GM18867 (cell line): ENCODE data around the gene ARID3B.
"Not testable (repeated sequence)": the region's sequence is repeated elsewhere in the genome, so short reads cannot be mapped to it uniquely, and the experiment has no call there.

ENCODE experiments used
- ATAC-seq: cut with Tn5 transposase; IDR thresholded peaks from one replicate; pipeline ENCODE4 v1.9.1; 2021; ENCODE audit warnings: mild to moderate bottlenecking, moderate library complexity; ENCODE audit not compliant: unreplicated experiment

ARID3B gene

DNA sequence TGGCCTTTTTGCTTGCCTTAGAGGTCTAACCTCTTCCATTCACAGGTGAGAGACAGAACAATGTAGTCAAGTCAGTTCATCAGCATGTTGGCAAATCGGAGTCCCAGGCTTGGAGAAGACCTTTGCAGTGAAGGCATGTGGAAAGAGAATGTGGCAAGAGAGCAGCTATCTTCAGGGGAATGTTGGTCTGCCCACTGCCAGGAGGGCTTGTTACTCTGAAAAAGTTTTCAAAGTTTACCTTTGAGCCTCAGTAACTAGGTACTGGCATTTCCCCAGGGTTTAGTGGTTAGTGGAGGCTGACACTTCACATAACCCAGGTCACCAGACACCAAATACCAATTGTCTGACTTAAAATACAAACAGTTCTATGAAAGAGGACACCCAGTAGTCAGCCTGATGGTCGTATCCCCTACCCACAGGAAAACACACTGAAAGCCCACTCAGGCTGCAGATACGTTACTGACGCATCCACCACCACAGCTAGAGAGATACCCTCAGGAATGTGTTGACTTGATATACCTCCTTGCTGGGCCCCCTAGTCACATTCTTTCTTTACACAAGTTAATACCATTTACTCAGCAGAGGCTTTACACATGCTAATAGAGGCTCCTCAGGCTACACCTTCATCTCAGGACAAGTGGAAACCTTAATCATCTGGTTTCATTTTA lies 9.7 kb upstream of the ARID3B start:
- ATAC-seq: no peak

DNA sequence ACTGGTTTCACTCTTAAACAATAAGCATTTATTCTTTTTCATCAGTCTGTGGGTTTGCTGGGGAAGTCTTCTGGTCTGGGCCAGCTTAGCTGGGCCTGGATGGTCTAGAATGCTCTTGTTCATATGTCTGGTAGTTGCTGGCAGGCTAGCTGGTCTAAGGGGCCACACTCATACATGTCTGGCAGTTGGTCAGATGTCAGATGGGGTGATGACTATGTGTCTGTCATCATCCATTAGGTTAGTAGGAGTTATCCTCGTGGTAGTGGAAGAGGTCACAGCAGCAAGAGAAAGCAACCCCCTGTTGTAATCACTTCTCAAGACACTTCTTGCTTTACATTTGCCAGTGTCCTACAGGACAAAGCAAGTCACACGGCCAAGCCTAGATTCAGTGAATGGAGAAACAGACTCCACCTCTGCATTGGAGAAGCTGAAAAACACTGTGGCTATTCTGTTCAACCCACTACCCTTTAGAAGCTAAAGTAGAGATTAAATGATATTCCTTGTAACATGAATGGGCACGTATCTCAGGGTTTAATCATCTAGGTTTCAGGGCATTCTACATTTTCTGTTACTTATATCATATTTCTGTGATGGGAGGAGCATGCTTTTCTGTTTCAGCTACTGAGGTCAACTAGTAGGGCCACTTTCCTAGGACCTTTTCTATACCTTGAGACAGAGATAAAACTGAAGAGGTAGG lies 5.5 kb upstream of the ARID3B start:
- ATAC-seq: no peak

DNA sequence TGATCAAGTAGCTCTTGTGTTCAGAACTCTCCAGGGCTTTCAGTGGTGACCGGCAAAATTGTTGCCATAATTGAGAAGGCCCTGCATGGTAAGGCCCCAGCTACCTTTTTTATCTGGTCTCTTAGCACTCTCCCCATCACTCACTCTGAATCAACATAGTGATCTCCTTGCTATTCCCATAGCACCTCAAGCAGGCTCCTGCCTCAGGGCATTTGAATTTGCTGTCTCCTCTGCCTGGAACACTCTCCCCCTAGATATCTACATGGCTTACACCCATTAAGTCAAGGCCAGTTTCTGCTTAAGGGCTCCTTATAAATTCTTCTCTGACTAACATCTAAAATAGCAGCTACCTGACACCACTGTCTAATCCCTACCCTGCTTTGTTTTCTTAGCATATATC lies 3.3 kb upstream of the ARID3B start:
- ATAC-seq: no peak

DNA sequence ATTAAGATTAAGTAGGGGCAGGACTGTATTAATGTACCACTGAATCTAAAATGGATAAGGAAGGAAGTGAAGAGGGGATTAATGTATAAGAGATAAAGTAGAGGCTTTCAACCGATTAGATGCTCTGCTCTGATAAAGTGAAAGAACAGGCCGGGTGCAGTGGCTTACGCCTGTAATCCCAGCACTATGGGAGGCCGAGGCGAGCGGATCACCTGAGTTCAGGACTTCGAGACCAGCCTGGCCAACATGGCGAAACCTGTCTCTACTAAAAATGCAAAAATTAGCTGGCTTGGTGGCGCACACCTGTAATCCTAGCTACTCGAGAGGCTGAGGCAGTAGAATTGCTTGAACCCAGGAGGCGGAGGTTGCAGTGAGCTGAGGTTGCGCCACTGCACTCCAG lies 1.5 kb upstream of the ARID3B start:
- ATAC-seq: not testable (repeated sequence)

DNA sequence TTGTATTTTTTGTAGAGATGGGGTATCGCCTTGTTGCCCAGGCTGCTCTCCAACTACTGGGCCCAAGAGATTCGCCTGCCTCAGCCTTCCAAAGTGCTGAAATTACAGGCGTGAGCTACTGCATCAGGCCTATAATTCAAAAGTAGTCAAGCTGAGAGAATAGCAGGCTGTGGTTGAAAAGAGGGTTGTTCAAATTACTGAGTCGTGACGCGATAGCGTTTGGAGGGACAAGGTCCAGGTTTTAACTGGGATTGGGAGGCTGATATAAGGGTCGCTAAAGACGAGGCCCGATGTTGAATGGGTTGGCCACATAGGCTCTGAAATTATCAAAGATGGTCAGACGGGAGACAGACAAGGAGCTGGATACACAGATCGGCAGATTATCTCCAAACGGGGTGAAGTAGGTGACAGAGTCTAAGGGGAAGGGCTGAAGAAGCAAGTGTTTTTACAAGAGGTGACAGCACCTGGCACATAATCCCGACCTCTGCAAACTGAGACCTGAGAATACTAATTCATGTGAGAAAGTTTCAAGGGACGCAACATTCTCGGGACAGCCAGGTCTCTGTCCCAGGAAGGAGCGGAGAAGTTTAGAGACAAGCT lies 759 bp upstream of the ARID3B start:
- ATAC-seq: no peak

DNA sequence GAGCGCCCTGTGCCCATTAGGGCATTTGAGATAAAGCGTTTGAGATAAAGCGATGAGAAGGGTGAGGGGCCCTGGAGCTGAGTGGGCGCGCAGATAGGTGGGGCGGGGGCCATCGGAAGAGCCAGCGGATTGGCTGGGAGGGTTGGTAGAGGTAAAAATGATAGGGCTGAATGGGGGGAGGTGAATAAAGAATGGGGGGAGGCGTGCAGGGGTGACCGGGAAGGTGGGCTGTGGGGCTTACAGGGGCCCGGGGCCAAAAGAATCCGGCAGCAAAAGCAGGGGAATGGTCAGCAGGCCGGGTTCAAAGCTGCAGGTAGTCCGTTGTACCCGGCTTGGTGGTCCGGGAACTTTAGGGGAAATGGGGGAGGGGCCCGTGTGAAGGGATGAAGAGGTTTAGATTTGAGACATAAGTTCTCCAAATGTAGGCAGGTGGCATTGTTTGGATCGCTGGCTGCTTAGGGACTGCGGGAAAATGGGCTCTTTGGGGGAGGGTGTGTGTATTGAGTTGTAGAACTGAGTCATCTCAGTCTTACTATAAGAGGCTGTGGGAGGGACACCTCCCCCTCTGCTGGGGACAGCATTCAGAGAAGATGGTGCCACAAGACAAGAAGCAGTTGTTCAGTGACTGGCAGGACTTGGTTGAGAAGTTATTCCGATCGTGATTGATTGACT lies 610 bp downstream of the ARID3B start:
- ATAC-seq: peak; percentile 32

DNA sequence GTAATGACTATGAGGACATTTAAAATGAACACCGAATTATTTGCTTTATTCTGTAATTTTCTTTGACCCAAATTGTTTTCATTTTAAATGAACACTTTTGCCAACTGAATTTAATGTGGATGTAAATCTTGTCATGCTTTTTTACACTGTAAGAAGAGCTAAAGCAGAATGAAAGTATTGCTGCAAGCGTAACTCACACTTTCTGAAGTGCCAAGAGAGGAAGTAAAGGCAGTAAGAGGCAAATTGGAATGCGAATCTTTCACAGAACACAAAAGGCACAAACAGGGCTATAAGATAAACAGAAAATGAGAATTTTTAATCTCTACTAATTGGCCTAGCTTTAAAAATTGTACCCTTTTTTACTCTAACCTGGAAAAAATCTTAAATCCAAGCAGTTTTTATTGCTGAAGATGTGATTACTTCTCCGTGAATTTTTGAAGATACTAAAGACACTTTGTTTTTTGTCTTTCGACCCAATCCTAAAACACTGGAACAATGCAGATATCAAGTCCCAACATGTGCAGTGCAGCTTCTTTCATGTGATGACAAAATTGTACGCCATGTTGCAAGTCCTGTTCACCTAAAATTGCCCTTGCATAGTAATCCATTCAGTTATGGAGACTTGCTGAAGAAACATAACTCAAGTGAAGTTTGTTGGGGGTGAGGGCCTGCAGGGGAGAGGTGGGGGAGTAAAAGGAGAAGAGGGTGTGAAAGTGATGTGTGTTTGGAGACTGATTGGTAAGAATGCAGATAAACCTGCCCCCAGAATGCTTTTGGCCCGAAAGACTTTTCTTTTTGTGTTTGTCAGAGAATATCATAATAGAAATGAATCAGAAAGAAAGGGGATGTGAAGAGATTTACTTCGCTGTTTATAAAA lies 1.4 kb downstream of the ARID3B start:
- no peak for ATAC-seq

DNA sequence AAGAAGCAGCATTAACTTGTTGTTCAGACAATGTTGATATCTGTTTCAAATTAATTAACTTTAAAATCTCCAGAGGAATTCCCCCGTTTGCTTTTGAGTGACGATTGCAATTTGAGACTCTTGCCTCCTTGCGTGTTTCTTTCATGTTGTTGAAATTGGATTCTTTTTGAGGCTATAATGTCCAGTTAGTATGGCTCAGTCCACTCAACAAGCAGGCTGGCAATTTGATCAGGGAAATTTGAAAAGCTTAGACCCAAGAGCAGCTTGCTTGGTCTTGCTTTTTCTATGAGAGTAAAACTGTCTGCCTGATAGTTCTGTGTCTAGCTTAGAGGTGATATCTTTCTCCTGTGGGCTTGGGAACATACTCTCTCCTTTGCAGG lies 2.0 kb downstream of the ARID3B start:
- ATAC-seq: no peak

DNA sequence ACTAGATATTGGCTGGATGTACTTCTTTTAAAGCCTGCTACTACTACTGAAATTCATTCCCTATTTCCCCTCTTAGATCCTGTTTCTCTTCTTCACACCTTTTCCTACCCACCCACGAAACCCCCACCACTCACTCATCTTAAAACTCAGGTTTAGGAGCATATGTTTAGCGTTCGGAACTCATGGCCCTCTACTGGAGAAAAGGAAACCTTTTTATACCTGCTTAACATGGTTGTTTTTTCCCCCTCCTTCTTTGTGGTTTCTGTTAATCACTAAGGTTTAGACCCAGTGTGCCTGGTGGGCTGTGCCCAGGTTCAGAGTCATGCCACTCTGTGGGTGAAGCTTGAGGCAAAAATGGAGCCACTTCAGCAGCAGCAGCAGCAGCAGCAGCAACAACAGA lies 2.6 kb downstream of the ARID3B start:
- ATAC-seq: no peak

DNA sequence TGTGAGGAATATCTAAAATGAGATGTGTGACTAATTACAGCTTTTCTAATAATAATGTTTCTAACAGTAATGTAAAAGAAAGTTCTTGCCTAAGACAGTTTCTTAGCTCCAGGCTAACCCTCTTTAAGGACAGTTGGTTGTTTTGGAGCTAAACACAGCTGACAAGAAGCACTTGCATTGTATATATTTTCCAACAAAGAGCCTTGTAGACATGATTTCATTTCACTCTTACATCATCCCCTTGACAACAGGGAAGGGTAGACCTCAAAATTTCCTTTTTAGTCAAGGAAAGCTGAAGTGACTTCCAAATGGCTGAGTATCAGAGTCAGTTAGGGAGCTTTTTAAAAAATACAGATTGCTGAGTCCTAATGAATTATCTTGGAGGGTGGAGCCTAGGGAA lies 4.1 kb downstream of the ARID3B start:
- no peak for ATAC-seq

DNA sequence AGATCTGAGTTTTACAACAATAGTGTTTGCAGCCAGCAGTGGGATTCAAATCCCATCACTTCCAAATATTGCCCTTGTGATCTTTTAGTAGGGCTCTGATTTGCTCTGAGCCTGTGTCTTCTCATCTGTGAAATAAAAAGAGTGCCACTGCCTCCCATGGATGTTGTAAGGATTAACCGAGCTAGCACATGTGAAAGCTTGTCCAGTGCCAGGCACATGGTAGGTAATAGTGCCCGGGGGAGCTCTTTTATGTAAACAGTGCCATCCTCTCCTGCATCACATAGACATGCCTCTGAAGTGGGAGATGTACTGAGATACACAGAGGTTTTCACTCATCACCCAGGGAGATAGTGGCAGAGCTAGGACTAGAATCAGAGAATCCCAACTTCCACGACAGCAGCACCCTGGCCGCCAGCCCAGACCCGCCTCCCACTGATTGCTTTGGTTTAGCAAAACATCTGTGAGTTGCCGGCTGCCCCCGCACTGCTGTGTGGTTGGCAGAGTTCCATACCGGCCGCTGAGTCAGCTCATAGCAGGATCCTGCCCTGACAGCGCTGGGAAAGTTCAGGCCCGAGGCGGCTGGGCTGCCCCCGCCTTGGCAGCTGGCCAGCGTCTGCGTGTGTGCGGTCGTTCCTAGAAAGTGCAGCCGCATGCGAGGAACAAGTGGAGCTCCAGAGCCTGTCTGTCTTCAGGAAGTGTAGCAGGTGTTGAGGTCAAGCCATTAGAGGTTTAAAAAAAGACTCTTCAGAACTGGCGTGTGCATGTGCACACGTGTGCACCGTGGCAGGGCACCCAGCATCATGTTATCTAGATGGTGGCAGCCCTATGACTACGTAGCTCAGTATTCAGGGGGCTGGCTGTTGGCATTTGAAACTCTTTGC lies 5.0 kb downstream of the ARID3B start:
- ATAC-seq: peak; percentile 53

DNA sequence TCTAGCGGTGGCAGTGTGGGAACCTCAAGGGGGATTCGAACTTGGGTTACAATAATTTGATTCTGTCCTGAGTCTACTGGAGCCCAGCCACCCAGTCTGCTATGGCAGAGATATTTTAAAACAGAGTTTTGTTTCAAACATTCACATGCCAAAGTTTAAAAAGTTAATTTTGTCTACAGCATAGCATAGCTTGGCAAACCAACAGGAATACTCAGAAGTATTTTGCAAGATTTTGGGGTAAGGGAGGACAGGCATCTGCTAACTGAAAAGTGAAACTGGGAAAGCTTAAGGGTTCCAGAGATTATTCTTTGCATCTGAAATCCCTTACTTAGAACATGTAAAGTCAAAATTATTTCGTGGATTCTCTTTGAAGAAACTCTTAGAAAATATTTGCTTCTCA lies 6.6 kb downstream of the ARID3B start:
- no peak for ATAC-seq

DNA sequence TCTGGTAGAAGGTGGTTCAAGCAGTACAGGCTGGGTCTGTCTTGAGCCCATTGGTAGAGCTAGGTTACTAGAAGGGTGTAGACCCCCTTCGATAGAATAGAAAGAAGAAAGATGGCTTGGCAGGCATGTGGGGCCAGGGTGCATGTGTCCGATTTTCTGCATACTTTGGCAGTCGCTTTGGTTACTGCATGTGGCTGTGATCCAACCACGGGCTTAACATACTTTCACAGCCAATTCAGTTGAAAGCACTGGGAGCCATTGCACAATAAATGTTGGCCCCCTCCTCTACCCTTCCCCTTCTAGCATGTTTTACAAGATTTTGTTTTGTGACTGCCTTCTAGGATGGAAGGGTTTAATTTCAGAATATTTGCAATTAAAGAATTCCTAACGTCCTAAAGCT lies 7.2 kb downstream of the ARID3B start:
- no peak for ATAC-seq

DNA sequence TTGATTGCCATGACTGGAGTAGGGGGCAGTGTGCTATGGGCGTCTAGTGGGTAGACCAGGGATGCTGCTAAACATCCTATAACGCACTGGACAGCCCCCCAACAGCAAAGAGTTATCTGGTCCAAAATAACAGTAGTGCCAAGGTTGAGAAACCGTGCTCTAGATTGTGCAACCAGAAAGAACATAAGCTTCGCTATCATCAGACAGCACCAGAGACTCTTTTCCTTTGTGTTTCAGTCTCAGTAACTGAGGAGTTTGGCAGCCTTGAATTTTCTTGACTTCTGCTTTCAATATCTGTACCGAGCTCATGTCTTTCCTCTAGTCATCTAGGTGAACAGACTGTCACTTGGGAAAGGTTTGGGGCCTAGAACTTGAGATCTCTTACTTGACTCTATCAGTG lies 8.8 kb downstream of the ARID3B start:
- ATAC-seq: no peak

DNA sequence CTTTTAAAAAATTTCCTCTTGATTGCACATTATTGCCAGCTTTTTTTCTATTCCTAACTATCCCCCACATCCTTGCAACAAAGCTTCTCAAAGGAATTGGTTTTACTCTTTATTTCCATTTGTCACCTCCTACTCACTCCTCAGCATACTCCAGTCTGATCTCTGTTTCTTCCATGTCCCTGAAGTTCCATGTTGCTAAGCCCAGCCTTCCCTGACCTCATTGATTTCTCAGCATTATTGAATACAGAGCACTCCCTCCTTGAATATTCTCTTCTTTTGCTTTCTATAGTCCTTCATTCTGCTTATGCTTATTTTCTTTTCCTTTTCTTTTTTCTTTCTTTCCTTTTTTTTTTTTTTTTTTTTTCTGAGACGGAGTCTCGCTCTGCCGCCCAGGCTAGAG lies 10.7 kb downstream of the ARID3B start:
- no peak for ATAC-seq

DNA sequence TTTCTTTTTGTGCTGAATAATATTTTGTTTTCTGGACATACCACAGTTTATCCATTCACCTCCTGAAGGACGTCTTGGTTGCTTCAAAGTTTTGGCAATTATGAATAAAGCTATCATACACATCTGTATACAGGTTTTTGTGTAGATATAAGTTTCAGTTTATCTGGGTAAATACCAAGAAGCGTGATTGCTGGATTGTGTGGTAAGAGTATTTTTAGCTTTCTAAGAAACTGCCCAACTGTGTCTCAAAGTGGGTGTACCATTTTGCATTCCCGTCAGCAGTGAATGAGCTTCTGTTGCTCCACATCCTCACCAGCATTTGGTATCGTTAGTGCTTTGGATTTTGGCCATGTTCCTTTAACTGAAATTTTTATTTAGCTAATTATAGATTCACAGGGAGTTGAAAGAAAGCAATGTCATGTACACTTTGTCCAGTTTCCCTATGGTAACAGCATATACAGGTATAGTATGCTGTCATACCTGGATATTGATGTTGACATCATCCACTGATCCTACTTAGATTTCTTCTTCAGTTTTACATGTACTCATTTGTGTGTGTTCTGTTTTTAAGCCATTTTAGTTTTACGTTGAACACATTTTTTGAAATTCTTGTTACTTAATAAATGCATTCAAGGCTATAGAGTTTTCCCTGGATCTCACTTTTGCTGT lies 11.9 kb downstream of the ARID3B start:
- no peak for ATAC-seq

DNA sequence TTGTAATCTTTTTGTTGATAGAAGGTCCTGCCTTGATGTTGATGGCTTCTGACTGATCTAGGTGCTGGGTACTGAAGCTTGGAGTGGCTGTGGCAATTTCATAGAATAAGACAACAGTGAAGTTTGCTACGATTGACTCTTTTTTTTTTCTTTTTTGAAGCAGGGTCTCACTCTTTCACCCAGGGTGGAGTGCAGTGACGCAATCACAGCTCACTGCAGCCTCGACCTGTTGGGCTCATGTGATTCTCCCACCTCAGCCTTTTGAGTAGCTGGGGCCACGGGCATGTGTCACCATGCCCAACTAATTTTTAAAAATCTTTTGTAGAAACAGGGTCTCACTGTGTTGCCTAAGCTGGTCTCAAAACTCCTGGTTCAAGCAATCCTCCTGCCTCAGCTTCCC lies 14.2 kb downstream of the ARID3B start:
- ATAC-seq: no peak

DNA sequence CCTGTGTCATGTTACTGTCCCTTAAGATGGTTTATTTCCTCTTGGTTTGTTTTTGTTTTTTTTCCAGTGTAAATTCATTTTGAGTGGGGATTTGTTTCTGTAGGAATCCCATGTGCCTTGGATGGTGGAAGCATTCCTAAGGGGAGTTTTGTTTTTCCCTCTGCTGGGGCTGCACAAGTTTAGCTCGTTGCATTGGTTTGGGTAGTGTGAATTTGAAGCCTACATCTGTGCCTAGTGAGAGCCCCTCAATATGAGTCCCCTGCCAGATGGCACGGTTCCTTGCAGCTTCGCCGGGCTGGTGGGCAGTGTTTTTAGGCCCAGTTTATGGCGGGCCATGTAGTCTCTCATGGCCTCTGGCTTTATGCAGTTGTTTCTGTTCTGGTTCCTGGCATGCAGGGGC lies 17.7 kb downstream of the ARID3B start:
- no peak for ATAC-seq

DNA sequence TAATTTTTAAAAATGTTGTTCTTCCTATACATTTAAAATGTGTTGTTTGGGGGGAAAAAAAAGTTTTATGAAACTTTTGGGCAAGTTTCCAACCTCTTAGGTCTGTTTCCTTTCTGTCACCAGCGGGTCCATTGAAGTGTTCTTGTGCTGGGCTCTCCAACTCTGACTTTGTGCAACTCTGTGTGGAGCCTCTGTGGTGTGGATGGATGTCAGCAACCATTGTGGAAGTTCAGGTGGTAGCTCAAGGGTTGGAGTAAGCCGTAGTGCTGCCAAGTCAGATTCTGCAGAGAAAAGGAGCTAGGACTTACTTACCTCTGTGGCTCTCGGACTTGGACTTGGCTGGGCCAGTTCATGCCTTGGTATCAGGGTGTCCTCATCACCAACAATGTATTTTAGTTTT lies 22.4 kb downstream of the ARID3B start:
- no peak for ATAC-seq

DNA sequence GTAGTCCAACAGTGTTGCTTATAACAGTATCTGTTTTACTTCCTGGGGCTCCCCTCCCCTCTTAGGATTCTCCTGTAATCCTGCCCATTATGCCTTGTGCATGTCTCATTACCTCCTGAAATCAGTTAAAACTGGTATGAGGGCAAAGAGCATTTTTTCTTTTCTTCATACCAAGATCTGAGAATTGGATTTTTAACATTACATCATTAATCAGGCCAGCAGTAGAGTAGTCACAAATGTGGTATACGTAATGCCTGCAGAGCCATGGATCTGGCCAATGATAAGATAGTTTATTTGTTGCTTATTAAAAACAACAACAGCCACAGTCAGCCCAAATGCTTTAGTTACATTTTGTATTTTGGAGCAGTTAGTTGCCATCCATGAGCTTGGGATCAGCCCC lies 23.2 kb downstream of the ARID3B start:
- ATAC-seq: no peak
